ENCODE data around the gene BCAR3.
"Not testable (repeated sequence)": the region's sequence is repeated elsewhere in the genome, so short reads cannot be mapped to it uniquely, and the experiment has no call there.

The BCAR3 gene

GRCh38 chr1:93705892-93706500, 24.4 kb upstream of the BCAR3 start:
- DNase-seq: no peak

GRCh38 chr1:93704052-93704451, 22.4 kb upstream of the BCAR3 start:
- no peak for DNase-seq

GRCh38 chr1:93703643-93704042, 22.0 kb upstream of the BCAR3 start:
- DNase-seq: no peak

GRCh38 chr1:93702828-93703183, 21.2 kb upstream of the BCAR3 start:
- no peak for DNase-seq

- no peak for DNase-seq
Measured at GRCh38 chr1:93702111-93702827, 20.6 kb upstream of the BCAR3 start.

- DNase-seq: no peak
Measured at GRCh38 chr1:93701629-93702028, 20.0 kb upstream of the BCAR3 start.

GRCh38 chr1:93700532-93701469, 19.2 kb upstream of the BCAR3 start:
- no peak for DNase-seq

GRCh38 chr1:93699503-93700168, 18.0 kb upstream of the BCAR3 start:
- DNase-seq: no peak

- DNase-seq: no peak
Measured at GRCh38 chr1:93699049-93699384, 17.4 kb upstream of the BCAR3 start.

- DNase-seq: no peak
Measured at GRCh38 chr1:93698329-93699048, 16.9 kb upstream of the BCAR3 start.

GRCh38 chr1:93697566-93697965, 15.9 kb upstream of the BCAR3 start:
- DNase-seq: not testable (repeated sequence)

- no peak for DNase-seq
Measured at GRCh38 chr1:93695411-93696005, 13.9 kb upstream of the BCAR3 start.

- no peak for DNase-seq
Measured at GRCh38 chr1:93694819-93695218, 13.2 kb upstream of the BCAR3 start.

- DNase-seq: no peak
Measured at GRCh38 chr1:93694039-93694438, 12.4 kb upstream of the BCAR3 start.

GRCh38 chr1:93692983-93693591, 11.4 kb upstream of the BCAR3 start:
- no peak for DNase-seq

- no peak for DNase-seq
Measured at GRCh38 chr1:93692451-93692861, 10.8 kb upstream of the BCAR3 start.

- peak; percentile 55 for DNase-seq
Measured at GRCh38 chr1:93692026-93692425, 10.4 kb upstream of the BCAR3 start.

GRCh38 chr1:93690921-93691789, 9.5 kb upstream of the BCAR3 start:
- DNase-seq: no peak

- DNase-seq: no peak
Measured at GRCh38 chr1:93690341-93690740, 8.7 kb upstream of the BCAR3 start.

- no peak for DNase-seq
Measured at GRCh38 chr1:93689521-93690223, 8.0 kb upstream of the BCAR3 start.
